ENCODE data around the gene NRXN3.

GRCh38 chr14:79408696-79409095 lies 1238.5 kb downstream of the NRXN3 start:
- TF ChIP-seq CTCF (conservative IDR thresholded peaks at IDR 0.05; ENCODE audit: low read length) (no peak), EZH2phosphoT487 (IDR thresholded peaks at IDR 0.05; ENCODE audit: borderline replicate concordance, low read depth, low read length) (no peak)
